ENCODE results near the gene ZMIZ1. TPM values are rescaled to one million over a fixed set of nuclear protein-coding genes. Genes with fewer than 3 reads are reported as not detected.

Gene ZMIZ1
- polyA plus RNA-seq, 6 donors from 2014 or later = 0.11 to 2.9 (median 1.5) TPM

DNA sequence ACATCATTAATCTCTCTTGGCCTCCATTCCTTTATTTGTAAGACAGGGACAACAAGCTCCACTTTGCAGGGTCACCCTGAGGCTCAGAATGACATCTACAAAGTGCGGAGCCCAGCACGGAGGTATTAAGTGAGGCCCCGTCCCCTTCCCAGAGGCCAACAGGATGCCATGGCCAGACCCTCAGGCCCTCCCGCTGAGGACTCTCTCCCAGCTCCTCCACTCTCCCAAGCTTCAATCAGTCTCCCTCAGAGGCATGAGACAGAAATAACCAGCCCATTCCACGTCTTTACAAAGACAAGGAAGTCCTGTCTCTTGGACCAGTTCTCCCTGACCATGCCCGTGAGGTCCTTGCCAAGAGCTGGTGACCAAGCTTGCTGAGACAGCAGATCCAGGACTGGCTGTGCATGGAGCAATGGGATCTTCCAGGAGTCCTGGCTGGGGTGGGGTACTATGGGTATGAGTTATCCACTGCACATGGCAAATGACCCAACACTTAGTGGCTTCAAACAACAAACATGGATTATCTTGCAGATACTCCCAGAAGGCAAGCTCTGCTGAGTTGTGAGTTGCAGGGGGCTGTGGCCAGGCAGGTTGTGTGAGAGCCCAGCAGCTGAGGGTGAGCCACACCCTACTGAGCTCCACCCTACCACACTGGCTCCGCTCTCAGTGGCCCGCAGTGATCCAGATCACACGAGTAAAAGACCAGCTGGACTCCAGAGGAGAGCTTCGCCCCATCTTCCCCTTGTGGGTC, 274.2 kb downstream of the ZMIZ1 start:
- peaks cover 0 to 3% (median under 1%) of the 10 kb centered on the region in 3 donors for H3K4me1 Mint-ChIP-seq
- no peak overlapping the region for H3K27ac Mint-ChIP-seq
- no peak overlapping the region for H3K4me3 Mint-ChIP-seq
- no peaks in the 10 kb centered on the region for H3K36me3 Mint-ChIP-seq
- no peak for DNase-seq
- no peaks in the 10 kb centered on the region for H3K9me3 Mint-ChIP-seq
- H3K27me3 Mint-ChIP-seq = no peaks in the 10 kb centered on the region
- no peak for ATAC-seq (ENCODE audit: low read depth in 2 of 2)

DNA sequence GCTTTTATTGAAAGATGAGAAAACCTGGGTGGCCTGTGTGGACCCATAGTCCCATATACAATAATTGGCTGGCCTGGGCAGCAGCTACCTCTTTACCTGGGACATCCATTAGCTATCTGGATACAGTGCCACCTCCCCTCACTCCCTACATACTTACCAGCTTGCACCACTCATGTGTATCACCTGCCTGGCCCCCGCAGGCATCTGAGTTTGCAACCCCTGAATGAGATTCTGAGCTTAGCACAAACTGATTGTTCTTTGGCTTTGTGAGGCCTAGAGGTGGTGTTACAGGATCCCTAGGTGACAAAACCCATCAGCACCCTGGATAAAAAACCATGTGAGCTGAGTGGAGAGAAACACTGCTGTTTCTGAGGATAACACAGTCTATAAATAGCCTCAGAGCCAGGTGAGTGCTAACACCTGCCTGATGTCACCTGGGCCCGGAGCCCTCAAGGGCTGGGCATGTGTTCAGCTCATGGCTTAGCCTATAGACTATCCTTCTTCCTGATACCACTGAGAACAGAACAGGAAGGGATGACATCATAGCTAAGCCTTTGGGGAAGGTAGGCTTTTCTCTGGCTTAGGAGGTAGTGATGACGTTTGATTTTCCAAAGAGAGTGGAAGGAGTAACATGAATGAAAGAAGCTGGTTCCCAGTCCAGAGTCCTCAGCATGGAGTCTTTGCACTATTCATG, 275.9 kb downstream of the ZMIZ1 start:
- H3K4me1 Mint-ChIP-seq = peaks cover 11 to 19% (median 18%) of the 10 kb centered on the region in 3 donors
- ATAC-seq (ENCODE audit: low read depth in 2 of 2) (no peak), DNase-seq (no peak)
- peak overlapping the region in 1 of 8 donors; percentile 9 for H3K4me3 Mint-ChIP-seq
- no peaks in the 10 kb centered on the region for H3K9me3 Mint-ChIP-seq
- no peaks in the 10 kb centered on the region for H3K27me3 Mint-ChIP-seq
- peaks cover 0 to 2% of the 10 kb centered on the region in 2 donors for H3K36me3 Mint-ChIP-seq
- H3K27ac Mint-ChIP-seq = no peak overlapping the region

- no peak for DNase-seq
- peaks cover 0 to 8% of the 10 kb centered on the region in 2 donors for H3K36me3 Mint-ChIP-seq
- no peak overlapping the region for H3K27ac Mint-ChIP-seq
- peaks cover 11 to 24% (median 21%) of the 10 kb centered on the region in 3 donors for H3K4me1 Mint-ChIP-seq
- no peaks in the 10 kb centered on the region for H3K9me3 Mint-ChIP-seq
- no peaks in the 10 kb centered on the region for H3K27me3 Mint-ChIP-seq
- ATAC-seq (ENCODE audit: low read depth in 2 of 2) = no peak
- H3K4me3 Mint-ChIP-seq = peak overlapping the region in 1 of 8 donors; percentile 86
These were observed 276.7 kb downstream of the ZMIZ1 start for GRCh38 chr10:79345241-79346011.

DNA sequence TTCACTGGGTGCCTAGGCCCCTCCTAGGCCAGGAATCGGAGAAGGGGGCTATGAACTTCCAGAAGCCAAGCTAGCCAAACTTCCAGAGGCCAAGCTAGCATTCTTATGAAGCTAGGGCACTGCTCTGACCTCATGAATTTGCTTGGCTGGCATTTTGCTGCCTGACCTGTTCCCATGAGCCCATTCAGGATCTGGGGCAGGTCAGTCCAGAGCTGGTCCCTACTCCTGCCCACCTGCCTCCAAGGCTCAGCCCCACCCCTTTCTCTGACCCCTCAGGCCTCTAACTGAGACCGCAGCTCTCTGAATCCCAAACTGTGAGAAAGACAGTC, 277.2 kb downstream of the ZMIZ1 start:
- peaks cover 0 to 8% of the 10 kb centered on the region in 2 donors for H3K36me3 Mint-ChIP-seq
- no peaks in the 10 kb centered on the region for H3K9me3 Mint-ChIP-seq
- no peak for ATAC-seq (ENCODE audit: low read depth in 2 of 2)
- H3K27me3 Mint-ChIP-seq = no peaks in the 10 kb centered on the region
- H3K4me1 Mint-ChIP-seq = peaks cover 11 to 24% (median 21%) of the 10 kb centered on the region in 3 donors
- H3K4me3 Mint-ChIP-seq = peak overlapping the region in 2 of 8 donors; percentile 22 to 86
- DNase-seq = no peak
- peak overlapping the region in 1 of 6 donors; percentile 37 for H3K27ac Mint-ChIP-seq

DNA sequence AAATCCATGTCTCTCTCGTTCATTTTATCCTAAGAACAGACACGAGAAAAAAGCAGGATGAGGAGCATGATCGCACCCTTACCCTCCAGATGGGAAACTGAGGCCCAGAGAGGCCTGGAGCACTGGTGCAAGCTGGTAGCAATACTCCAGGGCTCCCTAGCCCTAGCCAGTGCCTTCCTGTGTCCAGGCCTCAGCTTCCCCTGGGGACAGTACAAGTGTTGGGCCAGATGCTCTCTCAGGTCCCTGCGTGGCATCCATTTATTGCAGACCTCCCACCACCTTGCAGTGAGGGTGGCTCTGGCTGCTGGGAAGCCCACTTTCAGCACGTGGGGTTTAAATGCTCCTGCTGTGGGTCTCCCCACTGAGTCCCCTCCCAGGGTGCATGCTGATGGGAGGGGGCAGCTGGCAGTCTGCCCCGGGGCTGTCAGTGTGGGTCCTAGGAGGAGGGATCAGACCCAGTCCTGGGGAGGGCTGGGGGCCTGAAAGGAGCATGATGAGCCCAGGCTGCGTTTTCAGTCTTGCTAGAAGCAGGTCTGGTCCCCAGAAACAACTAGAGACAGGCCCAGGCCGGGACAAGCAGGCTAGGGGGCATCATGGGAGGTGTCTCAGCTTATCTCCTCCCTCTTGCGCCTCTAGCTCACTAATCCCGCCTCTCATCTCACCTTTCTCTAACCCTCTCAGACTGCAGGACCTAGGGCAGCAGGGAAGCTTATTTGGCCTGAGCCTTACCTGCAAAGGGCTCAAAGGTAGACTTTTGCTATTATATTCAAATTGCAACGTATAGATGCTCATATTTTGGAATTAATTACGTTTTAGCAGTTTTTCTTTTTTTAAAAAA, 277.8 kb downstream of the ZMIZ1 start:
- no peaks in the 10 kb centered on the region for H3K27me3 Mint-ChIP-seq
- no peaks in the 10 kb centered on the region for H3K9me3 Mint-ChIP-seq
- peaks cover 0 to 8% of the 10 kb centered on the region in 2 donors for H3K36me3 Mint-ChIP-seq
- no peak for DNase-seq
- H3K27ac Mint-ChIP-seq = peak overlapping the region in 3 of 6 donors; percentile 85 to 89 (median 87)
- H3K4me3 Mint-ChIP-seq = peak overlapping the region in 7 of 8 donors; percentile 22 to 90 (median 75)
- H3K4me1 Mint-ChIP-seq = peaks cover 11 to 24% (median 21%) of the 10 kb centered on the region in 3 donors
- no peak for ATAC-seq (ENCODE audit: low read depth in 2 of 2)

- Mint-ChIP-seq H3K9me3 (no peaks in the 10 kb centered on the region), H3K4me1 (peaks cover 11 to 26% (median 24%) of the 10 kb centered on the region in 3 donors), H3K27ac (peak within 1 kb of the TSS; percentile 79 to 96 (median 90)), H3K27me3 (no peaks in the 10 kb centered on the region), H3K4me3 (peak within 1 kb of the TSS; percentile 75 to 93 (median 84)), H3K36me3 (peaks cover 3 to 12% of the 10 kb centered on the region in 2 donors)
- ATAC-seq (ENCODE audit: low read depth in 2 of 2) = peak; percentile 87 to 89
- DNase-seq = peak; percentile 93
These were observed 278.6 kb downstream of the ZMIZ1 start, which contains the start of gene PPIF for GRCh38 chr10:79347226-79347893. PPIF (plus strand) TSS chr10:79347469; CDS start chr10:79347549, 80 bp downstream.

- Mint-ChIP-seq H3K4me3 (peak overlapping the region; percentile 75 to 93 (median 84)), H3K36me3 (peaks cover 3 to 18% of the 10 kb centered on the region in 2 donors), H3K4me1 (peaks cover 12 to 30% (median 26%) of the 10 kb centered on the region in 3 donors), H3K9me3 (no peaks in the 10 kb centered on the region), H3K27me3 (no peaks in the 10 kb centered on the region), H3K27ac (peak overlapping the region; percentile 80 to 96 (median 90))
- ATAC-seq (ENCODE audit: low read depth in 2 of 2) (peak; percentile 65 to 72), DNase-seq (peak; percentile 70)
These were observed 279.3 kb downstream of the ZMIZ1 start for GRCh38 chr10:79347894-79348639.

GRCh38 chr10:79348640-79348988, 279.8 kb downstream of the ZMIZ1 start:
- H3K4me1 Mint-ChIP-seq = peaks cover 17 to 35% (median 31%) of the 10 kb centered on the region in 3 donors
- no peaks in the 10 kb centered on the region for H3K27me3 Mint-ChIP-seq
- peak overlapping the region; percentile 80 to 96 (median 90) for H3K27ac Mint-ChIP-seq
- DNase-seq = no peak
- no peak for ATAC-seq (ENCODE audit: low read depth in 2 of 2)
- H3K9me3 Mint-ChIP-seq = no peaks in the 10 kb centered on the region
- H3K36me3 Mint-ChIP-seq = peaks cover 3 to 23% of the 10 kb centered on the region in 2 donors
- H3K4me3 Mint-ChIP-seq = peak overlapping the region; percentile 75 to 93 (median 84)

DNA sequence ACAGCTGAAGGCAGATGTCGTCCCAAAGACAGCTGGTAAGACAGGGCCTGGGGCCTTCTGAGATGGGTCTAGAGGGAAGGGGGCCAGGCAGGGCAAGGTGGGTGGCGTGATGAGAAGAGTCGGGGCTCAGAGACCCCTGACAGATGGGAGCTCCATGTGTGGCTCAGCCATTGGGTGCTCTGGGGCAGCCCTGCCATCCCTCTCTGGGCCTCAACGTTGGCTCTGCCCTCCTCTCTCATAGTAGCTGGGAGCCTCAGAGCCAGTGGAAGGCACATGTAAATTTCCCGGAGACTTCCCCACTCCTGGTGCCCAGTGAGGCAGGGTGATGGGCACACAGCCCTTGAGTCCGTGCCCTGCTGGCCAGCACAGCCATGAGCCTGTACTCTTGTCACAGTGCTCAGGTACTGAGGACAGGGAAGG, 280.3 kb downstream of the ZMIZ1 start:
- Mint-ChIP-seq H3K27me3 (no peaks in the 10 kb centered on the region), H3K4me1 (peaks cover 22 to 40% (median 36%) of the 10 kb centered on the region in 3 donors)
- DNase-seq = no peak

GRCh38 chr10:79349766-79350406, 281.1 kb downstream of the ZMIZ1 start:
- Mint-ChIP-seq H3K27ac (peak overlapping the region in 4 of 6 donors; percentile 15 to 93 (median 79)), H3K27me3 (no peaks in the 10 kb centered on the region), H3K9me3 (no peaks in the 10 kb centered on the region), H3K4me3 (peak overlapping the region in 2 of 8 donors; percentile 72 to 85), H3K36me3 (peaks cover 3 to 23% of the 10 kb centered on the region in 2 donors), H3K4me1 (peaks cover 27 to 48% (median 40%) of the 10 kb centered on the region in 3 donors)
- DNase-seq = no peak
- ATAC-seq (ENCODE audit: low read depth in 2 of 2) = no peak

More for the DNA sequence above, 280.3 kb downstream of the ZMIZ1 start:
- peak overlapping the region; percentile 79 to 93 (median 88) for H3K27ac Mint-ChIP-seq
- H3K36me3 Mint-ChIP-seq = peaks cover 3 to 23% of the 10 kb centered on the region in 2 donors
- H3K9me3 Mint-ChIP-seq = no peaks in the 10 kb centered on the region
- H3K4me3 Mint-ChIP-seq = peak overlapping the region in 7 of 8 donors; percentile 68 to 90 (median 81)
- no peak for ATAC-seq (ENCODE audit: low read depth in 2 of 2)
